NCI-H748 treated with DMSO at 0.1 percent for 48 hours (cell line): ENCODE results near the gene STEAP1.
"Not testable (repeated sequence)": the region's sequence is repeated elsewhere in the genome, so short reads cannot be mapped to it uniquely, and the experiment has no call there.

ENCODE experiments used
- DNase-seq: peaks from one replicate; lab custom pipeline; 2025; lab: John Stamatoyannopoulos, UW

Gene STEAP1

GRCh38 chr7:90173127-90173844 is 19.0 kb downstream of the STEAP1 start:
- DNase-seq: no peak

- DNase-seq: no peak
Observed at GRCh38 chr7:90175667-90176066, 21.4 kb downstream of the STEAP1 start.

- DNase-seq: no peak
Observed at GRCh38 chr7:90176195-90176594, 21.9 kb downstream of the STEAP1 start.

- DNase-seq: no peak
Observed at GRCh38 chr7:90178166-90178565, 23.9 kb downstream of the STEAP1 start.

- DNase-seq: no peak
Observed at GRCh38 chr7:90178679-90179278, 24.5 kb downstream of the STEAP1 start.

GRCh38 chr7:90180011-90180585 is 25.8 kb downstream of the STEAP1 start:
- DNase-seq: no peak

GRCh38 chr7:90180649-90181048 is 26.4 kb downstream of the STEAP1 start:
- DNase-seq: no peak

GRCh38 chr7:90181485-90181884 is 27.2 kb downstream of the STEAP1 start:
- no peak for DNase-seq

GRCh38 chr7:90186290-90186689 is 32.0 kb downstream of the STEAP1 start:
- DNase-seq: not testable (repeated sequence)

- no peak for DNase-seq
Observed at GRCh38 chr7:90187507-90188050, 33.3 kb downstream of the STEAP1 start.

GRCh38 chr7:90188281-90188680 is 34.0 kb downstream of the STEAP1 start:
- DNase-seq: no peak

- no peak for DNase-seq
Observed at GRCh38 chr7:90190995-90191394, 36.7 kb downstream of the STEAP1 start.

- DNase-seq: no peak
Observed at GRCh38 chr7:90191648-90192047, 37.4 kb downstream of the STEAP1 start.

- DNase-seq: no peak
Observed at GRCh38 chr7:90192876-90193750, 38.8 kb downstream of the STEAP1 start.

- no peak for DNase-seq
Observed at GRCh38 chr7:90194911-90195809, 40.9 kb downstream of the STEAP1 start.

GRCh38 chr7:90201500-90202195 is 47.4 kb downstream of the STEAP1 start:
- DNase-seq: no peak

- DNase-seq: no peak
Observed at GRCh38 chr7:90207956-90208355, 53.7 kb downstream of the STEAP1 start.

GRCh38 chr7:90209776-90210175 is 55.5 kb downstream of the STEAP1 start:
- no peak for DNase-seq

GRCh38 chr7:90210475-90210874 is 56.2 kb downstream of the STEAP1 start:
- DNase-seq: no peak

GRCh38 chr7:90210981-90211380 is 56.7 kb downstream of the STEAP1 start:
- no peak for DNase-seq
